OCI-LY7 (cell line): ENCODE data around the gene UTS2.

Source experiments
- CTCF ChIP-seq: fragments of 200-600 bp; sonication (generic); conservative IDR thresholded peaks from 2 replicates; pipeline ENCODE4 v1.5.1; 2014; ENCODE audit warnings: mild to moderate bottlenecking, antibody characterized with exemption, low read length, moderate library complexity, mixed read lengths
- EZH2phosphoT487 ChIP-seq: fragments of 200-600 bp; sonication (generic); IDR thresholded peaks from 2 replicates; pipeline ENCODE4 v1.6.1; 2018; ENCODE audit warnings: low read depth, borderline replicate concordance, mild to moderate bottlenecking, mixed run types, antibody characterized with exemption, low read length, moderate library complexity, mixed read lengths

GRCh38 chr1:7884757-7885156 is 31.9 kb upstream of the UTS2 start:
- no peak for TF ChIP-seq CTCF
- TF ChIP-seq EZH2phosphoT487 = no peak
